GM18951 (cell line): ENCODE measurements around the gene SHISA9.
"Not testable (repeated sequence)": the region's sequence is repeated elsewhere in the genome, so short reads cannot be mapped to it uniquely, and the experiment has no call there.

ENCODE experiments used
- POLR2A ChIP-seq: IDR thresholded peaks from 4 replicates; pipeline ENCODE4 v1.6.1; 2011; ENCODE audit warnings: mild to moderate bottlenecking; ENCODE audit not compliant: insufficient read length, insufficient read depth; ENCODE audit errors: extremely low read depth
- in situ Hi-C: fragments of 300-500 bp; cut with MboI; formaldehyde crosslinking; loops from one replicate; pipeline ENCODE4 v1.12.0; 2022; ENCODE audit warnings: low sequenced_read_pairs, mixed read lengths, inconsistent platforms; ENCODE audit not compliant: unreplicated experiment

The SHISA9 gene

GRCh38 chr16:12901597-12902461 is at the start of gene SHISA9:
TSS of gene SHISA9 (plus strand) at chr16:12901598.
- TF ChIP-seq POLR2A: no peak
- in situ Hi-C loops: no loop called here

- in situ Hi-C loops: no loop called here
- no peak for TF ChIP-seq POLR2A
Measured at GRCh38 chr16:12853972-12854371, 47.4 kb upstream of the SHISA9 start.

- in situ Hi-C loops: not testable (repeated sequence)
Measured at GRCh38 chr16:12857435-12857834, 44.0 kb upstream of the SHISA9 start.

GRCh38 chr16:12862327-12862726 is 39.1 kb upstream of the SHISA9 start:
- in situ Hi-C loops: no loop called here
- TF ChIP-seq POLR2A: no peak

- TF ChIP-seq POLR2A: no peak
- in situ Hi-C loops: no loop called here
Measured at GRCh38 chr16:12862941-12863340, 38.5 kb upstream of the SHISA9 start.

GRCh38 chr16:12866981-12867551 is 34.3 kb upstream of the SHISA9 start:
- TF ChIP-seq POLR2A: no peak
- in situ Hi-C loops: no loop called here

GRCh38 chr16:12868169-12868568 is 33.2 kb upstream of the SHISA9 start:
- in situ Hi-C loops: no loop called here
- TF ChIP-seq POLR2A: no peak

GRCh38 chr16:12868788-12869187 is 32.6 kb upstream of the SHISA9 start:
- in situ Hi-C loops: no loop called here
- no peak for TF ChIP-seq POLR2A

GRCh38 chr16:12869698-12870427 is 31.5 kb upstream of the SHISA9 start:
- in situ Hi-C loops: no loop called here
- no peak for TF ChIP-seq POLR2A

GRCh38 chr16:12871784-12872183 is 29.6 kb upstream of the SHISA9 start:
- no peak for TF ChIP-seq POLR2A
- in situ Hi-C loops: no loop called here

- in situ Hi-C loops: no loop called here
- TF ChIP-seq POLR2A: no peak
Measured at GRCh38 chr16:12874186-12874585, 27.2 kb upstream of the SHISA9 start.

GRCh38 chr16:12876778-12877177 is 24.6 kb upstream of the SHISA9 start:
- in situ Hi-C loops: no loop called here
- no peak for TF ChIP-seq POLR2A

GRCh38 chr16:12878973-12879372 is 22.4 kb upstream of the SHISA9 start:
- in situ Hi-C loops: no loop called here
- TF ChIP-seq POLR2A: no peak

GRCh38 chr16:12879812-12880211 is 21.6 kb upstream of the SHISA9 start:
- TF ChIP-seq POLR2A: no peak
- in situ Hi-C loops: no loop called here
